ENCODE results near the gene LDB3. TPM values are rescaled to one million over a fixed set of nuclear protein-coding genes. Genes with fewer than 3 reads are reported as not detected.

Gene LDB3
- total and polyA plus RNA-seq, 9 of the 15 experiments (the other 6 are each of a cell fraction or from before 2014, with no cell fraction given) = 0.03 TPM; not detected in 8

DNA sequence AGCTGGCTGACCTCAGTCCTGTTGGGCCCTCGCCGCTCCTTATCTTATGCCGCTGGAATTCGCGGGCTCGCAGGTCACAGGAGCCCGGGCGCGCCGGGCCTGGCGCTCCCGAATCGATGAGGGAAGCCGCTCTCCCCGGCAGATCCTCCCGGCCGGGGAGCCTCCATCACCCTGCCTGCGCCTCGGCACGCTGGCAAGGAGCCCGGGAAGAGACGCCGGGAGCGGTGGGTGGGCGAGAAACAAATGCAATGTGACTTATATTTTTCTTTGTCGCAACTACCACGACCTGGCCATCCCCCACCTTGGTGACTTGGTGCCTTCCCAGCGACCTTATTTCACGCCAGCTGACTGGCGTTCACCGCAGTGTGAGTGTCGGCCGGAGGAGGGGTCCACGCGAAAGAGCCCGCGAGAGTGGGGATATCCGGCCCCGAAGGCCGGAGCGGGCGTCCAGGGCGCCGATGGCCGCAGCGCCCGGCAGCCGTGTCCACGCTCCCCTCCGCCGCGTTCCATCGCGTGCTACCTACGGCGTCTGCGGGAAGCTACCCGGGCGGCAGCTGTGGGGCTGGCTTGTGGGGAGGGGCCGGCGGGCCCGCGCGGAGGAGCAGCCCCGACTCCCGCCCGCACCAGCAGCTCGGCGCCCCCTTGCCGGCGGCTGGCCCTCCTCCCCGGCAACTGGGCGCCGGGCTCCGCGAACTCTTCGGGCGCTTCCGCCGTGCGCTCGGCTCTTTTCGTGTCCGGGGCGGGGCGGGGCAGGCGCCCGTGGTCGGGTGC, 87.6 kb downstream of the LDB3 start (continued):
- TF ChIP-seq, protein P1, sequence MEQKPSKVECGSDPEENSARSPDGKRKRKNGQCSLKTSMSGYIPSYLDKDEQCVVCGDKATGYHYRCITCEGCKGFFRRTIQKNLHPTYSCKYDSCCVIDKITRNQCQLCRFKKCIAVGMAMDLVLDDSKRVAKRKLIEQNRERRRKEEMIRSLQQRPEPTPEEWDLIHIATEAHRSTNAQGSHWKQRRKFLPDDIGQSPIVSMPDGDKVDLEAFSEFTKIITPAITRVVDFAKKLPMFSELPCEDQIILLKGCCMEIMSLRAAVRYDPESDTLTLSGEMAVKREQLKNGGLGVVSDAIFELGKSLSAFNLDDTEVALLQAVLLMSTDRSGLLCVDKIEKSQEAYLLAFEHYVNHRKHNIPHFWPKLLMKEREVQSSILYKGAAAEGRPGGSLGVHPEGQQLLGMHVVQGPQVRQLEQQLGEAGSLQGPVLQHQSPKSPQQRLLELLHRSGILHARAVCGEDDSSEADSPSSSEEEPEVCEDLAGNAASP (IDR thresholded peaks at IDR 0.05) = no peak
- peak; percentile 54 for TF ChIP-seq TAF1 (IDR thresholded peaks at IDR 0.05; ENCODE audit: control insufficient read depth, extremely low read depth, insufficient read depth, low read length, severe bottlenecking)
- TF ChIP-seq, protein P2, sequence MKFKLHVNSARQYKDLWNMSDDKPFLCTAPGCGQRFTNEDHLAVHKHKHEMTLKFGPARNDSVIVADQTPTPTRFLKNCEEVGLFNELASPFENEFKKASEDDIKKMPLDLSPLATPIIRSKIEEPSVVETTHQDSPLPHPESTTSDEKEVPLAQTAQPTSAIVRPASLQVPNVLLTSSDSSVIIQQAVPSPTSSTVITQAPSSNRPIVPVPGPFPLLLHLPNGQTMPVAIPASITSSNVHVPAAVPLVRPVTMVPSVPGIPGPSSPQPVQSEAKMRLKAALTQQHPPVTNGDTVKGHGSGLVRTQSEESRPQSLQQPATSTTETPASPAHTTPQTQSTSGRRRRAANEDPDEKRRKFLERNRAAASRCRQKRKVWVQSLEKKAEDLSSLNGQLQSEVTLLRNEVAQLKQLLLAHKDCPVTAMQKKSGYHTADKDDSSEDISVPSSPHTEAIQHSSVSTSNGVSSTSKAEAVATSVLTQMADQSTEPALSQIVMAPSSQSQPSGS (CRISPR knock-in tag; IDR thresholded peaks at IDR 0.05) = no peak
- TF ChIP-seq CBFA2T2 (conservative IDR thresholded peaks at IDR 0.05) = no peak
- TF ChIP-seq GABPA (tag; conservative IDR thresholded peaks at IDR 0.05; ENCODE audit: low read depth) = no peak
- no peak for TF ChIP-seq ZNF277 (CRISPR knock-in tag; IDR thresholded peaks at IDR 0.05; ENCODE audit: borderline replicate concordance)
- peak; percentile 62 for TF ChIP-seq TEAD4 (IDR thresholded peaks at IDR 0.05; ENCODE audit: low read length)
- peak; percentile 70; the same call in 1 of the 2 replicates for TF ChIP-seq TEAD4 (CRISPR knock-in tag; IDR thresholded peaks at IDR 0.05; ENCODE audit: borderline replicate concordance)
- 0 out of 2 replicates have a peak, but pooled peaks have one; percentile 51 for TF ChIP-seq ZNF197 (CRISPR knock-in tag; IDR thresholded peaks at IDR 0.05; ENCODE audit: low read depth)
- TF ChIP-seq ETS2 (tag; IDR thresholded peaks at IDR 0.05; ENCODE audit: borderline replicate concordance, poor library complexity, severe bottlenecking) = no peak
- TF ChIP-seq ZNF274 (IDR thresholded peaks at IDR 0.05; ENCODE audit: borderline replicate concordance, low read depth, low read length) = no peak
- no peak for TF ChIP-seq ZNF121 (CRISPR knock-in tag; conservative IDR thresholded peaks at IDR 0.05)
- no peak for TF ChIP-seq CREB1 (IDR thresholded peaks at IDR 0.05)
- peak; percentile 31; the same call in 1 of the 2 replicates for TF ChIP-seq CREB1 (CRISPR knock-in tag; IDR thresholded peaks at IDR 0.05)
- no peak for TF ChIP-seq SNAPC5 (CRISPR knock-in tag; IDR thresholded peaks at IDR 0.05)
- TF ChIP-seq C11orf30 (IDR thresholded peaks at IDR 0.05; ENCODE audit: low read depth) = no peak
- no peak for TF ChIP-seq NCOR1 (IDR thresholded peaks at IDR 0.05)
- TF ChIP-seq HOMEZ (CRISPR knock-in tag; IDR thresholded peaks at IDR 0.05) = no peak
- TF ChIP-seq TCF7 (IDR thresholded peaks at IDR 0.05; ENCODE audit: borderline replicate concordance) = no peak
- no peak for TF ChIP-seq DMBX1 (CRISPR knock-in tag; IDR thresholded peaks at IDR 0.05; ENCODE audit: borderline replicate concordance)
- no peak for TF ChIP-seq TCFL5 (CRISPR knock-in tag; conservative IDR thresholded peaks at IDR 0.05)
- TF ChIP-seq NFE2L1 (tag; IDR thresholded peaks at IDR 0.05; ENCODE audit: borderline replicate concordance, low read depth) = no peak
- no peak for TF ChIP-seq TSC22D4 (tag; IDR thresholded peaks at IDR 0.05)
